Liver (tissue), 9 donors: ENCODE data around the gene CFAP221. TPM values are rescaled to one million over a fixed set of nuclear protein-coding genes. Genes with fewer than 3 reads are reported as not detected.

Source experiments
- DNase-seq: peaks from one replicate; pipeline ENCODE4 v3.0.0-alpha.2; 2017; ENCODE audit warnings: low spot score
- H3K27ac ChIP-seq, 2 donors: one replicate each; pipeline ENCODE4 v1.7.0; 2013; ENCODE audit warnings: inconsistent platforms in 2 of 2, low read length in 2 of 2, control low read depth in 1 of 2, low read depth in 1 of 2, mild to moderate bottlenecking in 1 of 2
- H3K27me3 ChIP-seq, 4 donors: one replicate each; pipeline versions ENCODE4 v1.6.1 to v1.7.0; 2013; ENCODE audit warnings: low read length in 3 of 4, inconsistent platforms in 1 of 4, mild to moderate bottlenecking in 1 of 4, moderate library complexity in 1 of 4; ENCODE audit not compliant: control insufficient read depth in 4 of 4, insufficient read depth in 4 of 4
- H3K36me3 ChIP-seq, 4 donors: one replicate each; pipeline versions ENCODE4 v1.6.1 to v1.7.0; 2013; ENCODE audit warnings: low read length in 3 of 4, mild to moderate bottlenecking in 3 of 4, low read depth in 1 of 4, moderate library complexity in 1 of 4; ENCODE audit not compliant: control insufficient read depth in 4 of 4, insufficient read depth in 3 of 4
- H3K4me1 ChIP-seq, 4 donors: one replicate each; pipeline versions ENCODE4 v1.6.1 to v1.7.0; 2013; ENCODE audit warnings: low read length in 3 of 4, mild to moderate bottlenecking in 3 of 4, moderate library complexity in 1 of 4; ENCODE audit not compliant: control insufficient read depth in 4 of 4, insufficient read depth in 4 of 4
- H3K4me3 ChIP-seq, 3 donors: one replicate each; pipeline versions ENCODE4 v1.6.1 to v1.7.0; 2013; ENCODE audit warnings: low read length in 3 of 3, control low read depth in 1 of 3, low read depth in 1 of 3, mild to moderate bottlenecking in 1 of 3
- H3K9ac ChIP-seq, 2 donors: one replicate each; pipeline ENCODE4 v1.7.0; 2013; ENCODE audit warnings: low read length in 2 of 2, mild to moderate bottlenecking in 2 of 2, moderate library complexity in 2 of 2, control low read depth in 1 of 2, low read depth in 1 of 2
- H3K9me3 ChIP-seq, 4 donors: one replicate each; pipeline versions ENCODE4 v1.6.1 to v1.7.0; 2013; ENCODE audit warnings: low read length in 3 of 4; ENCODE audit not compliant: control insufficient read depth in 4 of 4
- EGR1 ChIP-seq, 2 donors: IDR thresholded peaks; 2 replicates each; pipeline ENCODE4 v1.6.1; 2016 to 2018; ENCODE audit warnings: antibody characterized with exemption in 2 of 2, low read depth in 2 of 2
- FOXA1 ChIP-seq: IDR thresholded peaks from 2 replicates; pipeline ENCODE4 v1.6.1; 2016; ENCODE audit warnings: antibody characterized with exemption
- HNF4A ChIP-seq, 2 donors: conservative IDR thresholded peaks; 2 replicates each; pipeline ENCODE4 v1.6.1; 2016; ENCODE audit warnings: antibody characterized with exemption in 2 of 2, mild to moderate bottlenecking in 2 of 2
- HNF4G ChIP-seq: IDR thresholded peaks from 2 replicates; pipeline ENCODE4 v1.6.1; 2016; ENCODE audit warnings: antibody characterized with exemption
- NR2F2 ChIP-seq: IDR thresholded peaks from 2 replicates; pipeline ENCODE4 v1.6.1; 2016; ENCODE audit warnings: antibody characterized with exemption
- RAD21 ChIP-seq, 2 donors: IDR thresholded peaks; 2 replicates each; pipeline ENCODE4 v1.6.1; 2016; ENCODE audit warnings: antibody characterized with exemption in 2 of 2, mild to moderate bottlenecking in 2 of 2
- RXRA ChIP-seq, 2 donors: IDR thresholded peaks; 2 replicates each; pipeline ENCODE4 v1.6.1; 2017 to 2018; ENCODE audit warnings: antibody characterized with exemption in 2 of 2, mild to moderate bottlenecking in 1 of 2
- SP1 ChIP-seq: IDR thresholded peaks from 2 replicates; pipeline ENCODE4 v1.6.1; 2018; ENCODE audit warnings: antibody characterized with exemption, mild to moderate bottlenecking
- TAF1 ChIP-seq: conservative IDR thresholded peaks from 2 replicates; pipeline ENCODE4 v1.6.1; 2016; ENCODE audit warnings: antibody characterized with exemption, mild to moderate bottlenecking
- YY1 ChIP-seq: IDR thresholded peaks from 2 replicates; pipeline ENCODE4 v1.6.1; 2016; ENCODE audit warnings: antibody characterized with exemption, mild to moderate bottlenecking
- WGBS: extraction: QIAGEN DNeasy Blood & Tissue Kit; methylation state at CpG from one replicate; pipeline ENCODE4 v1.1.7; 2013; 5-methylcytosine and 5-hydroxymethylcytosine counted together
- polyA plus RNA-seq, 2 donors: library from polyadenylated mRNA; stranded (reverse) in 1 of 2; unstranded in 1 of 2; fragments of 200-250 nt in 1 of 2; fragments of >200 nt in 1 of 2; fragmentation: Nextera tagmentation in 1 of 2; extraction: Ambion mirVana in 1 of 2; gene quantifications; one replicate each; pipeline versions ENCODE4 v1.2.1 to v1.2.3, GENCODE V29; 2013 to 2015
- total RNA-seq, 2 donors: library from RNA; depleted of rRNA; stranded (reverse); fragments of >200 nt; gene quantifications; one replicate each; pipeline ENCODE4 v1.2.3, GENCODE V29; 2014
- TF ChIP-seq, protein P1 (sequence below): fragments of 150-350 bp; IDR thresholded peaks from 2 replicates; pipeline ENCODE4 v1.5.1; 2017; ENCODE audit warnings: improper control_type of control experiment, low read depth, low read length; ENCODE audit not compliant: missing input control
- TF ChIP-seq, protein P2 (sequence below): IDR thresholded peaks from 2 replicates; pipeline ENCODE4 v1.6.1; 2016; ENCODE audit warnings: antibody characterized with exemption
- TF ChIP-seq, protein P3 (sequence below): IDR thresholded peaks from 2 replicates; pipeline ENCODE4 v1.6.1; 2016; ENCODE audit warnings: antibody characterized with exemption, mild to moderate bottlenecking
- TF ChIP-seq, protein P4 (sequence below): IDR thresholded peaks from 2 replicates; pipeline ENCODE4 v1.6.1; 2016; ENCODE audit warnings: antibody characterized with exemption
- TF ChIP-seq, protein P5 (sequence below): IDR thresholded peaks from 2 replicates; pipeline ENCODE4 v1.6.1; 2016; ENCODE audit warnings: antibody characterized with exemption
- donor health status: healthy.
- donor health status: healthy.
- donor health status: healthy.
- donor health status: healthy.
- donor health status: healthy.

CFAP221 gene
- total and polyA plus RNA-seq, 4 donors = 0.23 to 3.1 (median 1.2) TPM

DNA sequence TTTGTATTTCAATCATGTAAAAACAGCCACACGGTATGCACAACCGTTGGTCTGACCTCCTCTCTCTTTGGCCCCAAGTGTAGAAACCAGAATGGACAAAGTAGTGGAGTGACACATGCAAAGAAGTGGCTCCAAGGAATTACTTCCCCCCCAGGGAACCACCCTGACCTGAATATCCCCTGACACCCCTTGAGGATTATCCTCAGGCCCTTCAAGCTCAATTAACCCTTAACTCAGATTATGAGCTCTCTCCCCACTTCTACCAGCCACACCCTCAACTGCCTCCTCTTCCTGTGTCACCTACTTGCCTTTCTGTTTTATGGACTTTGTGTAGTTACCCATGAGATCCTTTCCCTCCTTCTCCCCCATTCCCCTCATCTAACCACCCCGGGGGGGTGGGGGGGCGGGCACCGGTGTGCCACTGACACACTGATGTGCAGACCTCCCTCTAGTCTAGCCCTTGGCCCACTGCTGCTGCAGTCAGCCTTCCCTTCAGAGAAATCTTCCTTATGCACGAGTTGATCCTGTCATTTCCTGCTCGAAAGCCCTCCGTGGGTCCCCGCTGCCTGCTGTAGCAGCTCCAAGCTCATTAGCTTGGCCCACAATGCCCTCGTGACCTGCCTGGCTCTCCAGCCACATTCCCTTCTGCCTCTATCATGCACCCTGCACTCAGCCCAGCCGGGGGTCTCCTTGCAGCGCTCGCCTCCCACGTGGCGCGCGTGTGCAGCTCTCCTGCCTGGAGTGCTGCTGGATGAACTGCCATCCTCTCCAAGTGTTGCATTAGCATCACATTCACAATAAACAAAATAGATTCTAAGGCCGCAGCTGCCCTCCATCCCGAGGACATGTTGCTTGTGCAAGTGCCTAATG lies 94.7 kb downstream of the CFAP221 start:
- no peak overlapping the region for H3K4me3 ChIP-seq
- no peak for DNase-seq
- no peak overlapping the region for H3K27ac ChIP-seq
- 56% methylated on average over 19 of the region's 19 CpGs for WGBS
- TF ChIP-seq EGR1 (IDR thresholded peaks at IDR 0.05; ENCODE audit: low read depth in 2 of 2) (no peak), NR2F2 (no peak), FOXA1 (no peak), HNF4A (conservative IDR thresholded peaks at IDR 0.05) (no peak), RAD21 (IDR thresholded peaks at IDR 0.05) (no peak), SP1 (no peak), TAF1 (no peak), YY1 (no peak), HNF4G (no peak), RXRA (IDR thresholded peaks at IDR 0.05) (no peak)
- TF ChIP-seq, protein P1, sequence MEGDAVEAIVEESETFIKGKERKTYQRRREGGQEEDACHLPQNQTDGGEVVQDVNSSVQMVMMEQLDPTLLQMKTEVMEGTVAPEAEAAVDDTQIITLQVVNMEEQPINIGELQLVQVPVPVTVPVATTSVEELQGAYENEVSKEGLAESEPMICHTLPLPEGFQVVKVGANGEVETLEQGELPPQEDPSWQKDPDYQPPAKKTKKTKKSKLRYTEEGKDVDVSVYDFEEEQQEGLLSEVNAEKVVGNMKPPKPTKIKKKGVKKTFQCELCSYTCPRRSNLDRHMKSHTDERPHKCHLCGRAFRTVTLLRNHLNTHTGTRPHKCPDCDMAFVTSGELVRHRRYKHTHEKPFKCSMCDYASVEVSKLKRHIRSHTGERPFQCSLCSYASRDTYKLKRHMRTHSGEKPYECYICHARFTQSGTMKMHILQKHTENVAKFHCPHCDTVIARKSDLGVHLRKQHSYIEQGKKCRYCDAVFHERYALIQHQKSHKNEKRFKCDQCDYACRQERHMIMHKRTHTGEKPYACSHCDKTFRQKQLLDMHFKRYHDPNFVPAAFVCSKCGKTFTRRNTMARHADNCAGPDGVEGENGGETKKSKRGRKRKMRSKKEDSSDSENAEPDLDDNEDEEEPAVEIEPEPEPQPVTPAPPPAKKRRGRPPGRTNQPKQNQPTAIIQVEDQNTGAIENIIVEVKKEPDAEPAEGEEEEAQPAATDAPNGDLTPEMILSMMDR = no peak
- TF ChIP-seq, protein P2, sequence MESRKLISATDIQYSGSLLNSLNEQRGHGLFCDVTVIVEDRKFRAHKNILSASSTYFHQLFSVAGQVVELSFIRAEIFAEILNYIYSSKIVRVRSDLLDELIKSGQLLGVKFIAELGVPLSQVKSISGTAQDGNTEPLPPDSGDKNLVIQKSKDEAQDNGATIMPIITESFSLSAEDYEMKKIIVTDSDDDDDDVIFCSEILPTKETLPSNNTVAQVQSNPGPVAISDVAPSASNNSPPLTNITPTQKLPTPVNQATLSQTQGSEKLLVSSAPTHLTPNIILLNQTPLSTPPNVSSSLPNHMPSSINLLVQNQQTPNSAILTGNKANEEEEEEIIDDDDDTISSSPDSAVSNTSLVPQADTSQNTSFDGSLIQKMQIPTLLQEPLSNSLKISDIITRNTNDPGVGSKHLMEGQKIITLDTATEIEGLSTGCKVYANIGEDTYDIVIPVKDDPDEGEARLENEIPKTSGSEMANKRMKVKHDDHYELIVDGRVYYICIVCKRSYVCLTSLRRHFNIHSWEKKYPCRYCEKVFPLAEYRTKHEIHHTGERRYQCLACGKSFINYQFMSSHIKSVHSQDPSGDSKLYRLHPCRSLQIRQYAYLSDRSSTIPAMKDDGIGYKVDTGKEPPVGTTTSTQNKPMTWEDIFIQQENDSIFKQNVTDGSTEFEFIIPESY = no peak
- TF ChIP-seq, protein P3, sequence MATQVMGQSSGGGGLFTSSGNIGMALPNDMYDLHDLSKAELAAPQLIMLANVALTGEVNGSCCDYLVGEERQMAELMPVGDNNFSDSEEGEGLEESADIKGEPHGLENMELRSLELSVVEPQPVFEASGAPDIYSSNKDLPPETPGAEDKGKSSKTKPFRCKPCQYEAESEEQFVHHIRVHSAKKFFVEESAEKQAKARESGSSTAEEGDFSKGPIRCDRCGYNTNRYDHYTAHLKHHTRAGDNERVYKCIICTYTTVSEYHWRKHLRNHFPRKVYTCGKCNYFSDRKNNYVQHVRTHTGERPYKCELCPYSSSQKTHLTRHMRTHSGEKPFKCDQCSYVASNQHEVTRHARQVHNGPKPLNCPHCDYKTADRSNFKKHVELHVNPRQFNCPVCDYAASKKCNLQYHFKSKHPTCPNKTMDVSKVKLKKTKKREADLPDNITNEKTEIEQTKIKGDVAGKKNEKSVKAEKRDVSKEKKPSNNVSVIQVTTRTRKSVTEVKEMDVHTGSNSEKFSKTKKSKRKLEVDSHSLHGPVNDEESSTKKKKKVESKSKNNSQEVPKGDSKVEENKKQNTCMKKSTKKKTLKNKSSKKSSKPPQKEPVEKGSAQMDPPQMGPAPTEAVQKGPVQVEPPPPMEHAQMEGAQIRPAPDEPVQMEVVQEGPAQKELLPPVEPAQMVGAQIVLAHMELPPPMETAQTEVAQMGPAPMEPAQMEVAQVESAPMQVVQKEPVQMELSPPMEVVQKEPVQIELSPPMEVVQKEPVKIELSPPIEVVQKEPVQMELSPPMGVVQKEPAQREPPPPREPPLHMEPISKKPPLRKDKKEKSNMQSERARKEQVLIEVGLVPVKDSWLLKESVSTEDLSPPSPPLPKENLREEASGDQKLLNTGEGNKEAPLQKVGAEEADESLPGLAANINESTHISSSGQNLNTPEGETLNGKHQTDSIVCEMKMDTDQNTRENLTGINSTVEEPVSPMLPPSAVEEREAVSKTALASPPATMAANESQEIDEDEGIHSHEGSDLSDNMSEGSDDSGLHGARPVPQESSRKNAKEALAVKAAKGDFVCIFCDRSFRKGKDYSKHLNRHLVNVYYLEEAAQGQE = no peak
- TF ChIP-seq, protein P4, sequence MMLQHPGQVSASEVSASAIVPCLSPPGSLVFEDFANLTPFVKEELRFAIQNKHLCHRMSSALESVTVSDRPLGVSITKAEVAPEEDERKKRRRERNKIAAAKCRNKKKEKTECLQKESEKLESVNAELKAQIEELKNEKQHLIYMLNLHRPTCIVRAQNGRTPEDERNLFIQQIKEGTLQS = no peak
- TF ChIP-seq, protein P5, sequence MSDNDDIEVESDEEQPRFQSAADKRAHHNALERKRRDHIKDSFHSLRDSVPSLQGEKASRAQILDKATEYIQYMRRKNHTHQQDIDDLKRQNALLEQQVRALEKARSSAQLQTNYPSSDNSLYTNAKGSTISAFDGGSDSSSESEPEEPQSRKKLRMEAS = no peak
- no peaks in the 10 kb centered on the region for H3K36me3 ChIP-seq
- no peak overlapping the region for H3K9ac ChIP-seq
- no peaks in the 10 kb centered on the region for H3K9me3 ChIP-seq
- no peaks in the 10 kb centered on the region for H3K4me1 ChIP-seq
- H3K27me3 ChIP-seq = no peaks in the 10 kb centered on the region
